GM10266 (cell line): Measurements from ENCODE around the gene TAC4.
A peak's percentile ranks its signal among the peaks of the same experiment; 100 is the strongest.

ENCODE experiments used
- DNase-seq: peaks from one replicate; pipeline ENCODE4 v3.0.0; 2012; ENCODE audit errors: extremely low spot score
- CTCF ChIP-seq: IDR thresholded peaks from 2 replicates; pipeline ENCODE4 v1.5.1; 2012; ENCODE audit warnings: mild to moderate bottlenecking, low read depth; ENCODE audit not compliant: control insufficient read depth, insufficient read depth; ENCODE audit errors: missing control alignments

TAC4 gene

GRCh38 chr17:49850772-49851386 lies 3.0 kb upstream of the TAC4 start:
- no peak for TF ChIP-seq CTCF
- DNase-seq, result peak; percentile 32

- no peak for DNase-seq
- TF ChIP-seq CTCF, result no peak
These were observed 2.3 kb upstream of the TAC4 start for GRCh38 chr17:49850218-49850610.

- no peak for TF ChIP-seq CTCF
- no peak for DNase-seq
These were observed 870 bp upstream of the TAC4 start for GRCh38 chr17:49848739-49849138.

GRCh38 chr17:49846938-49847712 lies 744 bp downstream of the TAC4 start:
- TF ChIP-seq CTCF, result no peak
- DNase-seq, result no peak

GRCh38 chr17:49845321-49845720 lies 2.5 kb downstream of the TAC4 start:
- DNase-seq, result no peak
- no peak for TF ChIP-seq CTCF

GRCh38 chr17:49843774-49844350 lies 4.0 kb downstream of the TAC4 start:
- no peak for DNase-seq
- peak; percentile 52 for TF ChIP-seq CTCF

GRCh38 chr17:49842846-49843245 lies 5.0 kb downstream of the TAC4 start:
- no peak for DNase-seq
- TF ChIP-seq CTCF, result no peak
